A673 (cell line): Measurements from ENCODE around the gene SLC16A5. TPM values are rescaled to one million over a fixed set of nuclear protein-coding genes. Genes with fewer than 3 reads are reported as not detected.
"Not testable (repeated sequence)": the region's sequence is repeated elsewhere in the genome, so short reads cannot be mapped to it uniquely, and the experiment has no call there.

ENCODE experiments used
- BruUV-seq: library from RNA; stranded (reverse); fragments of 400-500 nt; replicated peaks from 2 replicates; lab custom pipeline; 2021; lab: Mats Ljungman, UMichigan
- CTCF ChIA-PET: fragments of 300-600 bp; sonication (Branson Sonifier 250); formaldehyde crosslinking; loops from one replicate; lab custom pipeline; 2022; ENCODE audit warnings: antibody characterized with exemption; lab: Charles Lee
- POLR2A ChIA-PET: fragments of 300-600 bp; sonication (Branson Sonifier 250); formaldehyde crosslinking; loops from one replicate; lab custom pipeline; 2022; ENCODE audit warnings: antibody characterized with exemption; ENCODE audit not compliant: low non-redundant PET; lab: Charles Lee
- DNase-seq: peaks from one replicate; pipeline ENCODE4 v3.0.0-alpha.2; 2015; ENCODE audit warnings: low spot score
- H3K27ac ChIP-seq: fragments of 200-600 bp; sonication (generic); 2 replicates; pipeline ENCODE4 v1.5.1; 2016; ENCODE audit warnings: mixed run types, low read depth, mild to moderate bottlenecking, mixed read lengths, antibody characterized with exemption, low read length; ENCODE audit not compliant: poor library complexity, severe bottlenecking
- H3K27me3 ChIP-seq: fragments of 200-600 bp; sonication (generic); replicated peaks from 2 replicates; pipeline ENCODE4 v1.6.1; 2017; ENCODE audit warnings: mixed run types, low read depth, mild to moderate bottlenecking, mixed read lengths, antibody characterized with exemption, low read length; ENCODE audit not compliant: insufficient read depth, poor library complexity
- H3K36me3 ChIP-seq: fragments of 200-600 bp; sonication (generic); 2 replicates; pipeline ENCODE4 v1.6.1; 2016; ENCODE audit warnings: mixed run types, mild to moderate bottlenecking, mixed read lengths, antibody characterized with exemption, low read length; ENCODE audit not compliant: insufficient read depth, poor library complexity, severe bottlenecking
- H3K4me1 ChIP-seq: fragments of 200-600 bp; sonication (generic); 2 replicates; pipeline ENCODE4 v1.6.1; 2017; ENCODE audit warnings: mixed run types, mild to moderate bottlenecking, mixed read lengths, antibody characterized with exemption, low read length; ENCODE audit not compliant: insufficient read depth, poor library complexity, severe bottlenecking
- H3K4me3 ChIP-seq: fragments of 200-600 bp; sonication (generic); 2 replicates; pipeline ENCODE4 v1.5.1; 2016; ENCODE audit warnings: low read depth, mixed run types, mild to moderate bottlenecking, mixed read lengths, low read length; ENCODE audit not compliant: poor library complexity, severe bottlenecking
- H3K9me3 ChIP-seq: fragments of 200-600 bp; sonication (generic); 2 replicates; pipeline ENCODE4 v1.6.1; 2016; ENCODE audit warnings: mixed run types, low read depth, mild to moderate bottlenecking, mixed read lengths, antibody characterized with exemption, low read length; ENCODE audit not compliant: poor library complexity, severe bottlenecking
- CTCF ChIP-seq: fragments of 300-800, 200-600 bp; sonication (generic); conservative IDR thresholded peaks from 2 replicates; pipeline ENCODE4 v1.5.1; 2017; ENCODE audit warnings: low read depth, mild to moderate bottlenecking, antibody characterized with exemption, low read length, moderate library complexity, mixed read lengths
- EZH2 ChIP-seq: fragments of 200-600 bp; sonication (generic); IDR thresholded peaks from 2 replicates; pipeline ENCODE4 v1.6.1; 2017; ENCODE audit warnings: borderline replicate concordance, low read depth, mild to moderate bottlenecking, mixed read lengths, antibody characterized with exemption, low read length; ENCODE audit not compliant: poor library complexity, severe bottlenecking
- intact Hi-C: fragments of 100-400 bp; cut with micrococcal nuclease; formaldehyde crosslinking; loops from one replicate; pipeline ENCODE4 v1.10.0; 2022; ENCODE audit not compliant: unreplicated experiment
- total RNA-seq: library from RNA; stranded (reverse); gene quantifications from 2 replicates; pipeline ENCODE4 v1.2.3, GENCODE V29; 2021

SLC16A5 gene
- total RNA-seq, 1 experiment from 2014 or later: 0.80 TPM

GRCh38 chr17:75131278-75132017 is 43.7 kb downstream of the SLC16A5 start, which contains the start of gene NT5C:
Gene NT5C (minus strand): TSS chr17:75131742. CDS start chr17:75131707, 35 bp downstream.
- no peaks in the 10 kb centered on the region for H3K9me3 ChIP-seq
- intact Hi-C loops: loop anchor here (2.0 kb wide), 1 partner anchor 17 kb away; no protein-coding TSS in a partner anchor
- ChIA-PET CTCF (interaction anchor here (0.6 to 1.1 kb wide), 4 partner anchors 15 to 292 kb away, joined by 3 to 4 read pairs (median 3); no protein-coding TSS in a partner anchor), POLR2A (interaction anchor here (0.7 kb wide), 1 partner anchor 16 kb away, joined by 5 read pairs; no protein-coding TSS in a partner anchor)
- no peaks in the 10 kb centered on the region for H3K27me3 ChIP-seq
- peaks cover 12% of the 10 kb centered on the region for H3K4me1 ChIP-seq
- peaks cover 25% of the 10 kb centered on the region for H3K36me3 ChIP-seq
- peak within 1 kb of the TSS; percentile 89 for H3K27ac ChIP-seq
- TF ChIP-seq CTCF (peak; percentile 57), EZH2 (no peak)
- peak; percentile 82 for DNase-seq
- no TSS peak for BruUV-seq
- peak within 1 kb of the TSS; percentile 84 for H3K4me3 ChIP-seq

DNA sequence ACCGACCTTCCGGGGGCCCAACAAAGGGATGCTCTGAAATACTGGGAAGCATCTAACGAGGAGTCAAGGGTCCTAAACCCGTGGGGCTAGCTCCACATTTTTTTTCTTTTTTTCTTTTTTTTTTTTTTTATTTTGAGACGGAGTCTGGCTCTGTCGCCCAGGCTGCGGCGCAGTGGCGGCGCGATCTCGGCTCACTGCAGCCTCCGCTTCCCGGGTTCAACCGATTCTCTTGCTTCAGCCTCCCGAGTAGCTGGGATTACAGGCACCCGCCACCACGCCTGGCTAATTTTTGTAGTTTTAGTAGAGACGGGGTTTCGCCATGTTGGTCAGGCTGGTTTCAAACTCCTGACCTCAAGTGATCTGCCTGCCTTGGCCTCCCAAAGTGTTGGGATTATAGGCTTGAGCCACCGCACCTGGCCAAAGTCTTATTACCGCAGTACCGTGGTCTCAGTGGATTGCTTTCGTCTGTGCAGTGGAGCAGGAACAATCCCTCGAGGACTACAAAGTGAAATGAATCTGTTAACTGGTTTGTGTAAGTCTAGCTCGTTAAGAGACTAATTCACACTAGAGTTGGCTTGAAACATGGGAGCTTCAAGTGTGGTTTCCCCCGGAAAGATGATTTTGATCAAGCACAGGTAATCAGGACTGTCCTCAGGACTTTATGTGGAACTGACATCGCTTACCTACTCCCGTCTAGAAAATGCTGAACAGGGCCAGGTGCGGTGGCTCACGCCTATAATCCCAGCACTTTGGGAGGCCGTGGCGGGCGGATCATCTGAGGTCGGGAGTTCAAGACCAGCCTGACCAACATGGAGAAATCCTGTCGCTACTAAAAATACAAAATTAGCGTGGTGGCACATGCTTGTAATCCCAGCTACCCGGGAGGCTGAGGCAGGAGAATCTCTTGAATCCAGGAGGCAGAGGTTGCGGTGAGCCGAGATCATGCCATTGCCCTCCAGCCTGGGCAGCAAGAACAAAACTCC is 44.6 kb downstream of the SLC16A5 start:
- H3K9me3 ChIP-seq, H3K27me3 ChIP-seq, intact Hi-C loops, DNase-seq: not testable (repeated sequence)
- TSS peak; percentile 53 for BruUV-seq
- H3K4me1 ChIP-seq: peaks cover 12% of the 10 kb centered on the region
- ChIA-PET POLR2A (interaction anchor here (0.7 kb wide), 1 partner anchor 16 kb away, joined by 5 read pairs; no protein-coding TSS in a partner anchor), CTCF (interaction anchor here (0.6 to 1.1 kb wide), 3 partner anchors 16 to 291 kb away, joined by 3 to 4 read pairs (median 3); no protein-coding TSS in a partner anchor)
- H3K36me3 ChIP-seq: peaks cover 32% of the 10 kb centered on the region
- peak overlapping the region; percentile 89 for H3K27ac ChIP-seq
- H3K4me3 ChIP-seq: peak overlapping the region; percentile 84

GRCh38 chr17:75133001-75133400 is 45.2 kb downstream of the SLC16A5 start:
- Histone ChIP-seq H3K36me3 (peaks cover 36% of the 10 kb centered on the region), H3K27me3 (no peaks in the 10 kb centered on the region), H3K4me3 (no peak overlapping the region), H3K4me1 (peaks cover 12% of the 10 kb centered on the region), H3K27ac (no peak overlapping the region), H3K9me3 (no peaks in the 10 kb centered on the region)
- no peak for DNase-seq
- CTCF ChIA-PET: no interaction called here
- no peak for TF ChIP-seq EZH2
- TF ChIP-seq CTCF: no peak
- POLR2A ChIA-PET: no interaction called here
- intact Hi-C loops: no loop called here
- BruUV-seq: no TSS peak

- BruUV-seq, H3K27me3 ChIP-seq, H3K27ac ChIP-seq, CTCF ChIA-PET, POLR2A ChIA-PET, DNase-seq, intact Hi-C loops, H3K9me3 ChIP-seq, H3K4me3 ChIP-seq: not testable (repeated sequence)
- H3K4me1 ChIP-seq: peaks cover 12% of the 10 kb centered on the region
- H3K36me3 ChIP-seq: peaks cover 43% of the 10 kb centered on the region
Measured at GRCh38 chr17:75133607-75134347, 46.0 kb downstream of the SLC16A5 start.
